ENCODE measurements around the gene MARCHF3.

DNA sequence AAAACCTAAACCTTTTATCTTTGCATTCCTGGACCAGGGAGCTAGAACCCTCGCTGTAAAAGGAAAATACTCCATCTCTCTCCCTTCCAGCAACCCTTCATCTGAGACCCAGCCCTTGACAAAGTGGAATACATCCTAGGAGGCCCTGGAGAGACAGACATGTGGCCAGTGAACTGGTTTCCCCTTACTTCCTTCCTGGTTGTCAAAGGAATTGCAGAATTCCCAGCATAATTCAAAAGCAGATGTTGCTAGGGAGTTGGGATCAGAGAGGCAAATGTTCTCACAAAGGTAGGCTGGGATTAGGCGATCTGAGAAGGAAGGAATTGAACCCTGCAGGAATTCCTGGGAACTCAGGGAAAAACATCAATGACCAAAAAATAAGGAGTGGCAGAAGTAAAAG, 80.9 kb downstream of the MARCHF3 start:
- TF ChIP-seq POLR2A (IDR thresholded peaks at IDR 0.05), result no peak
- TF ChIP-seq POLR2AphosphoS5 (IDR thresholded peaks at IDR 0.05), result no peak

All from spleen (tissue), 3 donors.